ENCODE results near the gene FABP2. TPM values are rescaled to one million over a fixed set of nuclear protein-coding genes. Genes with fewer than 3 reads are reported as not detected.
"Not testable (repeated sequence)": the region's sequence is repeated elsewhere in the genome, so short reads cannot be mapped to it uniquely, and the experiment has no call there.

Gene FABP2
- not detected in 2 replicates for total RNA-seq (2014; rRNA removed; shearing (Covaris generic))

DNA sequence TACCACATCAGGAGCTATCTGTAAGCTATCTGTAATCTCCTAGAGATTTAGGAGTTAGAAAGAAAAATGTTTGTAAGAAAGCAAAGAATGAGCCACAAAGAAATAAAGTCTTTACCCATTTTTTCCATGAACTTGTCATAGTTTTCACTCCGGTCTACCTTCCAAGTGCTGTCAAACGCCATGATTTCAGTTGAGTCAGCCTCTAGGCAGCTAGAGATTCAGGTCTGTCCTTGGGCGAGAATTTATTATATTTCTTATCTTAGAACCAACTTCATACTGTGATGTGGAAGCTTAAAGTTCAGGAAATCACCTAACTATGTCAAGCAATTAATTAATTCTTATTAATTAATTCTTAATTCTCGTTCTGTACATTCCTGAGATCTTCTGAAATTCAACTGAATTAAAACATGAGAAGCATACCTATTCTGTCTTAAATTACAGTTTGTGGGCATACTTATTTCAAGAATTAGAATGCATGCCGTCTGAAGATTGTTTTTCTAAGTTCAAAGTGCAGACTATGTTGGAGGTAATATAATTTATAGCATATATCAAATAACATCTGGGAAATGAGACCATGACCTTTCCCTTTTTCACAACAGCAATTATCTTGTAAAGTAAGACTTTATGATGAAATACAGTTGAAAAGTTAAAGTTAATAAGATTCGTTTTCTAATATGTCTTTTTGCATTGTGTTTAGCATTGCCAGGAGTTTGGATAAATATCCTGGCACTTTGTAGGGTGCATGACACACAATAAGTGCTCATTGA, at the start of gene FABP2:
FABP2 (minus strand) TSS at position 218 of the 767 bp plus-strand sequence; CDS start at position 182, 36 bp downstream.
- DNase-seq (ENCODE audit: low read depth) = no peak

GRCh38 chr4:119370951-119371683, 49.2 kb upstream of the FABP2 start:
- not testable (repeated sequence) for DNase-seq (ENCODE audit: low read depth)

DNA sequence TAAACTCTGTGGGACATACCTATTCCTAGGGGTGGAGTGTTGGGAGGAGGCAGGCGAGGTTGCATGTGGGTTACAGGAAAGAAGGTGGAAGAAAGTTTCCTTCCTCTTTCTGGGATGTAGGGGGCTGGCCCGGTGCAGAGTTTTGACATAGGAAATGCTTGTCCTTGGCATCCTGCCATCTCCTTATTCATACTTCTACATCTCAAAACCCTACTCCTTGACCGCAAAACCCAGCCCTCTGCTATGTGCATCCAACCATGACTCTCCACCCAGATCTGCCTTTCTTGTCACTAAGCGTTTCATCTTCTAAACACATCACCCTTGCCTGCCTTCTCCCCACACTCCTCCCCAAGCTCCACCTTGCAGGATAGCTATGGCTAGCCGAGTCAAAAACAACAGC, 48.5 kb upstream of the FABP2 start:
- DNase-seq (ENCODE audit: low read depth) = peak; percentile 43

DNA sequence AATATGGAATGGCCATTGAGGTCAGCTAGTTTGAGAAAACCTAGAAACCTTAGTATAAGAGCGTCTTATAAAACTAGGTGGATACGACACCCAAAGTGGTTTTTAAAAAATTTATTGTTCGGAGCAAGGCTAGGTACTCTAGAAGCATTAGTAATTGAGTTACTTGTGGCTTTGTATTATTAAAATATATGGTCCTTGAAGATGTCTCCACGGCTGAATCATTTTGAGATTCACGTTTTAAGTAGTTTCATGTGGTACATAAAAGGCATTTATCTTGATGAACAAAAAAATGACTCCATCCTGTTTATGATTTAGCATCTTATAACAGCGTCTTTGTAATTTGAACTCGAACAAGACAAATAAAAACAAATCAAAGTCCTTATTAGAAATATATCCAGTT, 44.9 kb upstream of the FABP2 start:
- not testable (repeated sequence) for DNase-seq (ENCODE audit: low read depth)

DNA sequence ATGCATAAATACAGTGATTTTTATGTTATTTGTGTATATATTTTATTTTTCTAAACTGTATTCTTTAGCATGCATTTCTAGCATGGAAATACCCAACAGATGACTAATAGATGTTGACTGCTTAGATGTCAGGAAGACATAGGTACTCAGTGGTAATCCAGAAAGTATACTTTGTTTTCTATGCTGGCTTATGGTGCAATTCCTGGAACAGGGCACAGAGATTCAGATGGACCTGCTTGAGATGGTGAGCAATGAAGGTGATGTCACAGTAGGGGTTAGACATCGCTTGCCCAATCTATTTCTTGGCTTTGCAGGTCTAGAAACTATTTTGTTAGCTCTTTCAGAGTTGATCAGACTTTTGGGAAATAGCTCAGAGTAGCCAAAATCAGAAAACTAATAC, 42.3 kb upstream of the FABP2 start:
- DNase-seq (ENCODE audit: low read depth) = not testable (repeated sequence)

DNA sequence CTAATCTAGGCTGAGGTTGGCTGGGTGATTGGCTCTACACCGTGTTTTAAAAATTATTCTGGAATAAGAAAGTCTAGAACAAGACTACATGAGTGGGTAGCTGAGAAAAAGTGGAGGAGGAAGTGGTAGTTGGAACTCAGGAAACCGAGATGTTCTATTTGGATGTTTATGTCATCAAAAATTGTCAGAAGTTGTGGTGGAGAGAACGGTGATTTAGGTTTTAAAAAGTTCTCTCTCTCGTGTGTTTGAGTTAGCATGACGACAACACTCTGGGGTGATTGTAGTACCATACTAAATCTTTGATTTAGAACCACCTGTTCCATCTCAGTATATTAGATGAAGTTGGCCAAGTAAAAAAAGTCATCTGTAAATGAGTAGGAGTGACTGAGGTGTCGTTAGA, 41.4 kb upstream of the FABP2 start:
- DNase-seq (ENCODE audit: low read depth) = not testable (repeated sequence)

- not testable (repeated sequence) for DNase-seq (ENCODE audit: low read depth)
Observed at GRCh38 chr4:119362413-119362812, 40.5 kb upstream of the FABP2 start.

GRCh38 chr4:119359873-119360272, 37.9 kb upstream of the FABP2 start:
- DNase-seq (ENCODE audit: low read depth) = not testable (repeated sequence)

DNA sequence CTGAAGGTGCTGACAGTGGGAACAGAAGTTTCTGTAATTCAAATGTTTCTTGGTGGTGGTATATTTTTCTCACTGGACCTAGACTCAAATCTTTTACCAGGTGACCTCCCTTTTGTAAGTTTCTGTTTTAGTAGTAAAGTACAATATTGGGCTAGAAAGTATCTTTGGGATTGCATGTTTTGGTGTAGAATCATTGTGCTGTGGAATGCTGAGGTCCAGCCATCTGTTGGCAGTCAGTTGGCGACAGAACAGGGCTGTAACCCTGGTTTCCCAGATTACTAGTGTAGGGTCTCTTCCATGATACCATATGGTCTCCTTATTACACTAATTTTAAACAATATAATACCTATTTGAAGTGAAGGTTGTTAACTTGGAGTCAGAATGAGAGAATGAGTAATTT, 34.9 kb upstream of the FABP2 start:
- not testable (repeated sequence) for DNase-seq (ENCODE audit: low read depth)

DNA sequence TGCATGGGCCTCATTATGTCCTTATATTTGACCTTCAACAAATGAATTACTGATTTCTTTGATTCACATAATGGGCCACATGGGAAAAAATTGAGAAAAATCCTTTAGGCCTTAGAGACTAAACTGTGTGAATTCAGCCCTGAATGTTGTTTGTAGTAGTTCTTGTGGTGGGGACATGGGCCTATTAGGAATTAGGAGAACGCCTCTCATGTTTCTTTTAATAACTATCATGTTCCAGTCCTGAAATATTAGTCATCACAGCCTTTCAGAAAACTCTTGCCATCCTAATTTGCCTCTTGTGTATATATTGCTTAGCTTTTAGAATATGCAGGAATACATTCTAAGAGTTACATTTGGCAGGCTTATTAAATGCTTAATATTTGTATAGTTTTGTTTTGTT, 34.1 kb upstream of the FABP2 start:
- DNase-seq (ENCODE audit: low read depth) = not testable (repeated sequence)

GRCh38 chr4:119353364-119353763, 31.4 kb upstream of the FABP2 start:
- DNase-seq (ENCODE audit: low read depth) = not testable (repeated sequence)

GRCh38 chr4:119348169-119348568, 26.2 kb upstream of the FABP2 start:
- not testable (repeated sequence) for DNase-seq (ENCODE audit: low read depth)

GRCh38 chr4:119343293-119343692, 21.4 kb upstream of the FABP2 start:
- not testable (repeated sequence) for DNase-seq (ENCODE audit: low read depth)

- not testable (repeated sequence) for DNase-seq (ENCODE audit: low read depth)
Observed at GRCh38 chr4:119339895-119340294, 18.0 kb upstream of the FABP2 start.

- peak; percentile 32 for DNase-seq (ENCODE audit: low read depth)
Observed at GRCh38 chr4:119337010-119337409, 15.1 kb upstream of the FABP2 start.

DNA sequence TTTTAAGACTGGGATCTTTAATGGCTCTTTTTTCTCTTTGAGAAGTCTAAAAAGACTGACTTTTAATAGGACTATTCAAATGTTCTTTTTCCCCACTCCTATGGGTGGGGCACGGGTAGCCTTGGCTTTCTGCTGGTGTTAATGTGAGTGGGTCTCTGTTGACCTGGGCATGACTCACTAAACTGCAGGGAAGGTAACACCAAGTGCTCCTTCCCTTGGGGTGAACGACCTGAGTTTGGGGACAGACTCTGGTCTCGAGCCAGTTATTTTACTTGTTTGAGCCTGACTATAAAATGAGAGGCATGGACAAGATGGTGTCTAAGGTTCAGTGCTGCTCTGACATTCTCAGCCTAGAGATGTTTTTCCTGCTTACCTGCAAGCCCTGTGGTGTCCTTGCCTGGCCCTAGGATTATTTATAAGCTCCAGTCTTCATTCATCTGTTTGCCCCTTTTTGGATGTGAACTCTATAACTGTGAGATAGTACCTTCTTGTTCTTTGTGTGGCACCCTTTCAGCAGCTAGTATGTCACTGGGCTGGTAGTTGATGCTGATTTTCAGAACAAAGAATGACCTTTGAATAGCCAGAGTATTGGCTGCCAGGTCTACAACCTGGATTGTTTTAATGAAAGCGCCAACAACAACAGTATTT, 14.5 kb upstream of the FABP2 start:
- DNase-seq (ENCODE audit: low read depth) = not testable (repeated sequence)

GRCh38 chr4:119329835-119330620, 8.1 kb upstream of the FABP2 start:
- DNase-seq (ENCODE audit: low read depth) = no peak

DNA sequence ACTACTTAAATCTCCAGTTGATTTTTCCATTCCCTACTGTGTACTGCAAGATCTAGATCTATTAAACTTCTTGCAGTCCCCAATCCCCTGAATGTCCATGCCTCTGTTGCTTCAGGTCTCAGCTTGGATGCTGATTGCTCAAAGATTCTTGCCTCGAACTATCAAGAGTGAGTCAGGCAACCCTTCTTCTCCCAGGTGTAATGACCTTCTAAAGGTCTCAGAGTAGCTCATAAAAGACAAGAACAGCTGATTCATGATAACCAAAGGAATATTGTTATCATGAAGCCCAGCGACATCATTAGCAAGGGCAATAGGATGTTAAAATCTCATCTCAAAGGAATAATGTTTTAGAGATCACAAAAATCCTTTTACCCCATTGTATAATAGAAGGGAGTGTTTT, 6.8 kb upstream of the FABP2 start:
- DNase-seq (ENCODE audit: low read depth) = no peak

DNA sequence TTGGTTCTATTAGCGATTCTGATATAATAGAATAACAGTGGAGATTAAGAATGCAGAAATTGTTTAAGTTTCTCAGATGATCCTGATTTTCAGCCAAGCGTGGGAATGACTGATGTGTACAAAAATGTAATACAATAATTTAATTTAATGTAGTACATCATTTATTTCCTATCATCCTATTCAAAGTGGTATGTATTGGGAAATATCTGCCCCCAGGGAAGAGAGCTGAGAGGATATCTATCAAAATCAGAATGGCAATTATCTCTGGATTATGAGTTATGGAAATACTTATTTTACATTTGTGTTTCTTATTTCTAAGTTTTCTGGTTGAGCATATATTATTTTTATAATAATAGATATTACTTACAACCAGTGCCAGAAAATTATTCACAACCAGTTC, 3.9 kb downstream of the FABP2 start:
- DNase-seq (ENCODE audit: low read depth) = no peak

GRCh38 chr4:119315036-119315435, 6.9 kb downstream of the FABP2 start:
- DNase-seq (ENCODE audit: low read depth) = no peak

DNA sequence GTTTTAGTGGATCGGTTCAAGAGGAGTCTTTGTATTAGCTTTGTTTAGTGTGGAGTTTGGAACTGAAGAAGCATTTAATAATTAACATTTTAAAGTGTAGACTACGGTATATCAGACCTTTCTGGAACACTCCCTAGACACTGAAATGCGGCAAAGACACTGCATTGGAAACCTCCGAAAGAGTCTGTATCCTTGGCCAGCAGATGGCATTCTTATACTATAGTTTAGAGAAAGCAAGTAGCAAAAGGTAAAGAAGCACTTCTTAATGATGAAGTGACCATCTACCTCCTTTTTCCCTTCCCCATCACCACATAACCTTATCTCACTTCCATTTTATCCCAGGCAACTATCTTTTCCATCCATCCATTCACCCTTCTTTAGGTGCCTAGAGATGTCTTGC, 7.6 kb downstream of the FABP2 start:
- peak; percentile 39 for DNase-seq (ENCODE audit: low read depth)

GRCh38 chr4:119313237-119313636, 8.7 kb downstream of the FABP2 start:
- DNase-seq (ENCODE audit: low read depth) = no peak

Measured in RPMI7951 (cell line).